ENCODE results near the gene TTC28.
A peak's percentile ranks its signal among the peaks of the same experiment; 100 is the strongest.

TTC28 gene

DNA sequence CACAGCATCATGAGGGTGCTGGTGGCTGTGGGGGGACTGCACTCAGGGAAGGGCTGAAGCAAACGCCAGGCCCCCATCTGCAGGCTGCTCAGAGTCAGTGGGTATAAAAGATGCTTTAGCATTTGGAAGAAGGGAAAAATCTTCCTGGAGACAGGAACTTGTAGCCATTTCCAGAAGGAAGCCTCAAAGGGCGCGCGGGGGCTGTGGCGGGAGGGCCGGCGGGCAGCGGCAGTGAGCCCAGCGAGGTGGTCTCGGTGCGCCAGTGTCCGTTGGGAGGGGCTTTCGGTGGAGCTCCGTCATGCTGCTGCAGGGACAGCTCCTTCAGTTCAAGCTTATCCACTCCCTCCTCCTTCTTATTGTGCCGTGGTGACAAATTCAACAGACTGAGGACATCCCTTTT, 697.5 kb downstream of the TTC28 start:
- DNase-seq: no peak

DNA sequence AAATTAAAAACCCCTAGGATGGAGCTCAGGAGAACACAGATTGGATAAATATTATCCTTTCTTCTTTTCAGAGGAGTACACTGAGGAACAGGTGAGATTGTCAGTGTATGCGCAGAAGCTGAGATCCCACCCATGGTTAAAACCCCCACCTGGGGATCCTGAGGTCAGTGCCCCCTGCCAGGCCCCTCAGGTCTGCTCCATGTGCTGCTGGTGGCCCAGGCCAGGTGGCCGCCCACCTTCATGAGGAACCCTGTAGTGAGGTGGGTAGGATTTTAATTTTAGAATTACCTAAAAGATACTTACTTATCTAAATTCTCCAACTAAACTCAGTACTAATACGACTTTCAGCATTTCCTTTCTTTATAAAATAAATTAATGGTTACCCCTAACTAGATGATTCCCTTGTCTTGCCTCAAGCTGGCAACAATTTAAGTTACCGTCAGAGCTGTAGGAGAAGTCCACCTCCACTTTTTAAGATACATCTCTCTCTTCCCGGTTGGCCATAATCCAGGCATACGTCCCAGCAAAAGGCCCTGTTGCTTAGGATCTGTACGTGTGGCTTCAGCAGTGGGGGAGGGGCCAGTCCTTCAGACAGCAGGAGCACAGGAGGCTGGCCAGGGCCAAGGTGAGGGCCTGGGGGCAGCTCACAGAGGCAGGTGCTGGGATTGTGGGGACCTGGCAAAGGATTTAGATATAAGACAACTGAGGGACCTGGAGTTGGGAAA, 699.1 kb downstream of the TTC28 start:
- DNase-seq: no peak

DNA sequence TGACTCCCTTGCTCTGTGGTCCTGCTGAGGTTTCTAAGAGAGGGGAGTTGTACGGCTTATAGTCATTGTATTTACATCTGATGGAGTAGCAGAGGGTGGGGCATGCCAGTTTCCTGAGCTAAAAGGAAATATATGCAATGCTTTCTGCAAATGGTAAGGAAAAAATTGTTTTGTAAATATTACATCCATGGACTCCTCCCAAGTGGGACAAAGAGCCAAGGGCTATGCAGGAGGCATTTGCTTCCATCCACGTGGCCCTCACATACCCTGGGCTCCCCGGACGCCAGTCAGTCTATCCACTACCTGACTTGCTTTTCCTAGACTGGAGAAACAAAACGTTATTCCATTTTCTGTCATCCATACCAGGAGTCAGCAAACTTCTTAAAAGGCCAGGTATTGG, 700.8 kb downstream of the TTC28 start:
- DNase-seq: no peak

DNA sequence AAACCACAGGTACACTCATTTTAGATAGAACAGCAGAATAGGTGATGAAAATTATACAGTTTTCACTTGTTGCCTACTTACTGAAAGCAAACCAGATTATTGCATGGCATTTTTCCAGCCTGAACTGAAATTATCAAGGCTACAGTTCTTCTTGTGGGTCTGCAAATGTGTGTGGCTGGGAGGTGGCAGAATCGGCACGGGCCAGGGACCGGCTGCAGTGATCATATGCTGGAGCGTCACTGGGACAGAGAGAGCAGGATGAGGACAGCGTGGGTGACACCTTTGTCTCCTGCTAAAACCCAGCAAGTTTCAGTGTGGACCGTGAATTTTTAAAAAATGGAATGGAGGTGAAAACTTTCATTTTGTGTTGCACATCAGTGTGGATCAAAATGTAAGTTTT, 701.3 kb downstream of the TTC28 start:
- no peak for DNase-seq

DNA sequence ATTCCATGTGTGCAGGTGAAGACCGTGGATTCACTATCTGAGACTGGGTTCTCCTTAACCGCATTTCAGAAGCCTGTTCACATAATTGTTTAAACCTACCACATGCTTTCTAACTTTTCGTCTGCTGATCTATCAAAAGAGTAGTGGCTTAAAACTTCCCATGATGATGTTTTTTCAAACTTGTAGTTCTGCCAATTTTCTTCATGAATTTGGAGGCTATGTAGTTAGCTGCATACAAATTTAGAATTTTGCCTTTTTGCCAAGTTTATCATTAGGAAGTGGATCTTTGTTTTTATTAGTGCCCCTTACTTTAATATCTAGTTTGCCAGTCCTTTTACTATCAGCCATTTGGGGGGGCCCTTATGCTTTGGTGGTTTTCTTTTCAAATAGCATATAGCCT, 703.1 kb downstream of the TTC28 start:
- no peak for DNase-seq

DNA sequence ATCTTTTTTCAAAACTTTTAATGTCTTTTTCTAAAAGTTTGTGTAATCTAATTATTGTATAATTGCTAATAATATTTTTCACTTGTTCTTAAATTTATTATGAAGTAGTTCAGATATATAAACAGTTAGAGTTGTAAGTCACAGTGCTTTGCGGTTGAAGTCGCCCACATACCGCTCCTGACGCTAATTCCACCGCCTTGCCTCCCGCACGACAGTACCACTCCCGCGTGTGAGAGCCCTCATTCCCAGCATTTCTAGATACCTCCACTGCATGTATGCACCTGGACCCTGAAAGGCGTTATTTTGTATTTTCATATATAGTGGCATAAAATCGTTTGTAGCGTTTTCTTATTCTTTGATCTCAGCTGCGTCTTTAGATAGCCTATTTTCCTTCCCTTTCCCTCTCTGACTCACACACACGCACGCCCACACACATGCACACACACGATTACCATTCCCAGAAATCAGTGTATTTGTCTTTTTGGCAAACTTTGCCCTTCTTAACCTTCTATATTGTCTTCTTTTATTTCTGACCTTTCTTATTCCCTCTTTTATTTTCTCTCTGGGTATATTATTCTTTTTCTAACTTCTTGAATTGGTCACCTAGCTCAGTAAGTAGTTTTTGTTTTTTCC, 704.1 kb downstream of the TTC28 start:
- DNase-seq: peak; percentile 23 to 35

DNA sequence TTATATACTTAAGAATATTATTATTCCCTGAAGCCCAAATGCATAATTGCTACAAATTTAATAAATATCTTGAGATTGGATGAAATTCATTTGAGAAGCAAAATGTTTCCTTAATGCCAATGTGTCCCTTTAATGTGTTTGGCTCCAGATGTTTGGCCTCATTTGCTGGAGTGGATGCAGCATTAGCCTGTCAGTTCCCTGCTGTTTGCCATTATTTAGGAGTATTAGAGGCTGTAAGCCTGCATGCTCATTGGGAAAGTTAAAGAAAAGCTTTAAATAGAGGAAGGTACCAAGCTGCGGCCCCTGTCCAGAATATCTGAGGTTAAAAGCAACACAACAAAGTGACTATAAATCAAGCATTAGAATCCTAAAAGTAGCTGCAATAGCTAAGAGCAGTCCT, 705.8 kb downstream of the TTC28 start:
- DNase-seq: no peak

GRCh38 chr22:27972732-27973698, 706.6 kb downstream of the TTC28 start:
- DNase-seq: no peak

GRCh38 chr22:27971926-27972325, 707.7 kb downstream of the TTC28 start:
- no peak for DNase-seq

DNA sequence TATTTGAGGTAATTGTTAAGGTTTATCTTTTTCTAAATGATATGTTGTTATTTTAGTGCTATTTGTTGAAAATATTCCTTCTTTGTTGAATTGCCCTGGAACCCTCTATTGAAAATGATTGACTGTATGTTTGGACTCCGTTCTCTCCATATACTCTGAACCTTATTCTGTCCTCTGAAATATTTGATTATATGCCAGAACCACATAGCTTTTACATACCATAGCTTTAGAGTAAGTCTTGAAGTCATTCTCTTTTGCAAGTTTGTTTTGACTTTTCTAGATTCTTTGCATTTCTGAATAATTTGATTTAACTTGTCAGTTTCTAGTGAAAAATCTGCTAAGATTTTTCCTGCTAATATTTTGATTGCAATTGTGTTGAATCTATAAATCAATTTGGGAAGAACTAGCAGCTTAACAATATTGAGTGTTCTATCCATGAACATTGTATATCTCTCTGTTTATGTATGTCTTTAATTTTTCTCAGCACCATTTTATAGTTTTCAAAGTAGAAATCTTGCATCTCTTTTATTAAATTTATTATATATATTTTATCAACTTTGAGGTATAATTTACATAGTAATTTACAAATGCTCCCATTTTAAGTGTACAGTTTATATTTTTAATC, 708.9 kb downstream of the TTC28 start:
- DNase-seq: no peak

GRCh38 chr22:27966168-27967064, 713.2 kb downstream of the TTC28 start:
- DNase-seq: no peak

DNA sequence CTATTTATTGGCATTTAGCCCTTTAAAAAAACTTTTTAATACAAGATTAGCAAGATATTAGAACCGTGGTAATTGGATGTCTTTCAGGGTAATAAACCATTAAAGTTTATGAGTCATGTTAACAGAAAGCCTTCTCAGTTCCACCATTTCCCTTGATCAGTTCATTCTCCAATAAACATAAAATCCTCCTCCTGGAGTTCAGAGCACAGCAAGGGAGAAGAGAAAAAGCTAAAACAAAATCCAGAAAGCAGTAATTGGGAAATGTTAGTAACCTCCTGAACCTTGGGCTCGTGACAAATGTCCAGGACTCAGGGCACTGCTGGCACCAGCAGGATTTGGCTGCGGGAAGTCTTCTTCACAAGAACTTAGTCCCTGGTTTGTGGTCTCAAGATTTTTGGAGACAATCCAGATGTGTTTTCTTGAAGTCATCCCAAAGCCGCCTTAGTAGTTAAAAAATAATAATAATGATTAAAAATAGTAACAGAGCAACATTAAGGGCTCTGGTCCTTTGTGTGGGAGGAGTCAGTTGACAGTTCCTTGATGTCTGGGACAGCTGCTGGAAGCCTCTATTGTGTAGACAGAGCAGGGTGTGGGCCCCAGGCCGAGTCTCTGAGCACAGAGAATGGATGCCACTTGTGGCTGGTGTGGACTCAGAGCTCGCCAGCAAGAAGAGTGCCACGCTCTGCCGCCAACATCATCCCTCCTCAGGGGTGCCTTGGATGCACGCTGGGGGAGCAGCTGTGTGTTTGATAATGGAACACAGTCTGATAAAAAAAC, 717.2 kb downstream of the TTC28 start:
- no peak for DNase-seq

DNA sequence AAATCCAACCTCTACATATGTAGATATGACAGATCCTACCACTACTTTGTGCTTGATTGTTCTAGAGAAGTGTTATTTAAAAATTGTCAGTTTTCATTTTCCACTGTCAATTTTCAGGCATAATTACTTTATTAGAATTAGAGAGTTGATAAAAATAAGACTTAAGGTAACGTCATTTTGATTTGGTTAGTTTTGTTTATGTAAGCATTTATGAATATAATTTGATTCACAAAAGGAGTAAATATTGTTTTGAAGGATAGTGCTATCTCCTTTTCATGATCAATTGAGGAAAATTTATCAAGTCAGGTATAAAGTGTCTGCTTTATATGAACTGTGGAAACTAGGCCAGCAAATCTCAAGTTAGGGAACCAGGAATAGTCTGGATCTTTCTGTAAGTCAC, 718.0 kb downstream of the TTC28 start:
- no peak for DNase-seq

DNA sequence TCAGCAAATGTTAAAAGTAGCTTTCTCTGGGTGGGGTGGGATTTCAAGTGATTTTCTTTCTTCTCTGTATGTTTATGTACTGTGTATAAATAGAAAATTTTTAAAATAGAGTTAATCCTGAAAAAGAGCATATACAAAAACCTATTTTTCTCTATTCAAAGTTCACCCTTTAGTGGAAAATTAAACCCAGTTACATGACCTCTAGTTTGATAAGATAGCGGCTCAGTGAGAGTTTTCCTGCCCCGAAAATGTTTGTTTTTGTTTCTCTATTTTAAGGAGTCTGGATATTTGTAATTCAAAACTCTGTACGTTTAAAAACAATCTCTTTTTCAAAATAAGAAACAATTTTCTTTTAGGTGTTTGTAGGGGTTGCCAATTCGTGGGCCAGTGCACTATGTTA, 718.5 kb downstream of the TTC28 start:
- no peak for DNase-seq

DNA sequence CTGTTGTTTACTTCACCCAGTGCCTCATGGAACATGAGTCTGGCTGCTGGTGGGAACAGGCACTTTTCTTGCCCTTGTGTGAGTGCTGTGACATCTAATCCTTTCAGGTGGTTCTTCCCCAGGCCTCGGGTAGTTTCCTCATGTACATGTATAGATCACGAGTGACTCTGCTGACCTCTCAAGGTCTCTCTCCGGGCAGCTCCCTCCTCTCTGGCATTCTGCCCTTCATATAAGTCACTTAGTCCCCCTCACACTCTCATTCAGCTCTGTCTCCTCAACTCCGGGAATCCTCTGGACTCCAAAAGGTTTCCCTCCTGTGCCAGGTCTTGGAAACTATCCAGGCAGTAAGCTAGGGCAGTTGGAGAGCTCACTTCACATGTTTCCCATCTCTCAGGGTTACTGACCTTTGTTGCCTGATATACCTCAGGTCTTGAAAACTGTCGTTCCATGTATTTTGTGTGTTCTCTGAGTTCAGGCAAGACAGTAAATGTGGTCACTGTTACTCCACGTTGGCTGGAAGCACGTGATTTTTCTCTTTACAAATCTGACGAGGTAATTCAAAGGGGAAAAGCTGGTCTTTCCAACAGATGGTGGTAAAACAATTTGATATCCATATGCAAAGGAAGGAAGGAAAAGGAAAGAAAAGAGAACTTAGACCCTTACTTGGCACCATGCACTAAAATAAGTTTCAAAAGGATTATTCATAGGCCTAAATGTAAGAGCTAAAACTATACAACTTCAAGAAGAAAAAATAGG, 720.1 kb downstream of the TTC28 start:
- DNase-seq: no peak

DNA sequence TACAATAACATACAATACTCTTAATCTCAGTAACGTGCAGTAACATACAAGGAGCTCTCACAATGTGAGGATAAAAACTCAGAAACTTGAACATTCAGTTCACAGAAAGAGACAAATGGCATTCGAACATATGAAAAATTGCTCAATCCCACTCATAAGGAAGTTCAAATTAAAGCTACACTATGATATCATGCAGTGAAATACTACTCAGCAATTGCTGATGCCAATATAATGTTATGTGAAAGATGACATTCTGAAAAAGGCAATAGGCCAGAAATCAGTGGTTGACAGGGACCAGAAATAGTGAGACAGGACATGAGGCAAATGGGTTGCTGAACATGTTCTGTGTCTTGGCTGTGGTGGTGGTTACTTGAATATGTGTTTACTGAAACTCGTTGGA, 726.9 kb downstream of the TTC28 start:
- DNase-seq: peak; percentile 42 to 75

DNA sequence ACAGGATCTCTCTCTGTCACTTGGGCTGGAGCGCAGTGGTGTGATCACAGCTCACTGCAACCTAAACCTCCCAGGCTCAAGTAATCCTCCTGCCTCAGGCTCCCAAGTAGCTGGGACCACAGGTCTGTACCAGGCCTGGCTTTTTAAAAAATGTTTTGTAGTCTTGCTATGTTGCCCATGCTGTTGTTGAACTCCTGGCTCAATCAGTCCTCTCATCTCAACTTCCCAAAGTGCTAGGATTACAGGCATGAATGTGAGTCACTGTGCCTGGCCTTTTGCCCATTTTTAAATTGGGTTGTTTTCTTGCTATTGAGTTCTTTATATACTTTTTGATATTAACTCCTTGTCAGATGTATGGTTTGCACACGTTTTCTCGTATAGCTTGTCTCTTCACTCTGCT, 727.5 kb downstream of the TTC28 start:
- DNase-seq: peak; percentile 48 to 59

GRCh38 chr22:27949421-27949820, 730.2 kb downstream of the TTC28 start:
- no peak for DNase-seq

- no peak for DNase-seq
These were observed 731.1 kb downstream of the TTC28 start for GRCh38 chr22:27948569-27948968.

- DNase-seq: no peak
These were observed 732.2 kb downstream of the TTC28 start for GRCh38 chr22:27947448-27947847.
